Natural killer cell (primary cell): Measurements from ENCODE around the gene OR2F1. TPM values are rescaled to one million over a fixed set of nuclear protein-coding genes. Genes with fewer than 3 reads are reported as not detected.

Source experiments
- ATAC-seq, 3 donors: fragments of 150-1000 bp in 2 of 3; fragments of 200-7000 bp in 1 of 3; cut with Tn5 transposase; 1 replicate in 1 of 3; 2 replicates in 2 of 3; pipeline ENCODE4 v1.10.0; 2021; ENCODE audit warnings: mild to moderate bottlenecking in 2 of 3, moderate library complexity in 2 of 3
- DNase-seq, 2 donors: peaks; one replicate each; pipeline versions ENCODE4 v3.0.0 to v3.0.0-alpha.2; 2013 to 2021; ENCODE audit warnings: mixed read lengths in 1 of 2
- H3K27ac ChIP-seq: one replicate; pipeline ENCODE4 v1.5.1; 2013; ENCODE audit warnings: mild to moderate bottlenecking, low read length
- H3K27me3 ChIP-seq: one replicate; pipeline ENCODE4 v1.6.1; 2013; ENCODE audit warnings: low read length; ENCODE audit not compliant: control insufficient read depth, insufficient read depth
- H3K36me3 ChIP-seq: one replicate; pipeline ENCODE4 v1.6.1; 2013; ENCODE audit warnings: low read length; ENCODE audit not compliant: control insufficient read depth, insufficient read depth
- H3K4me1 ChIP-seq: one replicate; pipeline ENCODE4 v1.6.1; 2013; ENCODE audit warnings: low read length; ENCODE audit not compliant: control insufficient read depth, insufficient read depth
- H3K4me3 ChIP-seq: one replicate; pipeline ENCODE4 v1.5.1; 2013; ENCODE audit warnings: low read length
- H3K9me3 ChIP-seq: one replicate; pipeline ENCODE4 v1.6.1; 2013; ENCODE audit warnings: low read length; ENCODE audit not compliant: control insufficient read depth, insufficient read depth
- H3K27ac Mint-ChIP-seq, 2 donors: one replicate each; pipeline ENCODE4 v1.8.0; 2022; ENCODE audit warnings: mild to moderate bottlenecking in 2 of 2, mixed read lengths in 2 of 2, moderate library complexity in 1 of 2
- H3K27me3 Mint-ChIP-seq, 2 donors: one replicate each; pipeline ENCODE4 v1.8.0; 2022; ENCODE audit warnings: low read depth in 2 of 2, mixed read lengths in 2 of 2
- H3K36me3 Mint-ChIP-seq: one replicate; pipeline ENCODE4 v1.8.0; 2022; ENCODE audit warnings: mixed read lengths
- H3K4me1 Mint-ChIP-seq, 2 donors: one replicate each; pipeline ENCODE4 v1.8.0; 2022; ENCODE audit warnings: mixed read lengths in 2 of 2
- H3K4me3 Mint-ChIP-seq: one replicate; pipeline ENCODE4 v1.8.0; 2022; ENCODE audit warnings: mild to moderate bottlenecking, moderate library complexity, mixed read lengths
- H3K9me3 Mint-ChIP-seq, 2 donors: one replicate each; pipeline ENCODE4 v1.8.0; 2022; ENCODE audit warnings: mixed read lengths in 2 of 2
- CTCF ChIP-seq: fragments of 200-600 bp; IDR thresholded peaks from one replicate; pipeline ENCODE4 v1.8.0; 2022; ENCODE audit warnings: antibody characterized with exemption
- WGBS: methylation state at CpG from one replicate; pipeline ENCODE4 v1.1.7; 2013; ENCODE audit warnings: missing lambda C conversion rate; ENCODE audit not compliant: insufficient coverage; 5-methylcytosine and 5-hydroxymethylcytosine counted together
- intact Hi-C: fragments of 100-400 bp; cut with micrococcal nuclease; formaldehyde crosslinking; loops from one replicate; pipeline ENCODE4 v1.14.2; 2022
- total RNA-seq, 4 donors: library from RNA; stranded (reverse); fragments of 120-200 nt in 1 of 4; gene quantifications; one replicate each; pipeline versions ENCODE4 v1.2.3 to v1.2.4, GENCODE V29; 2013 to 2022

The OR2F1 gene
- total RNA-seq, 3 donors from 2014 or later (not counting 1 experiment from before 2014, with no cell fraction given), result not detected

DNA sequence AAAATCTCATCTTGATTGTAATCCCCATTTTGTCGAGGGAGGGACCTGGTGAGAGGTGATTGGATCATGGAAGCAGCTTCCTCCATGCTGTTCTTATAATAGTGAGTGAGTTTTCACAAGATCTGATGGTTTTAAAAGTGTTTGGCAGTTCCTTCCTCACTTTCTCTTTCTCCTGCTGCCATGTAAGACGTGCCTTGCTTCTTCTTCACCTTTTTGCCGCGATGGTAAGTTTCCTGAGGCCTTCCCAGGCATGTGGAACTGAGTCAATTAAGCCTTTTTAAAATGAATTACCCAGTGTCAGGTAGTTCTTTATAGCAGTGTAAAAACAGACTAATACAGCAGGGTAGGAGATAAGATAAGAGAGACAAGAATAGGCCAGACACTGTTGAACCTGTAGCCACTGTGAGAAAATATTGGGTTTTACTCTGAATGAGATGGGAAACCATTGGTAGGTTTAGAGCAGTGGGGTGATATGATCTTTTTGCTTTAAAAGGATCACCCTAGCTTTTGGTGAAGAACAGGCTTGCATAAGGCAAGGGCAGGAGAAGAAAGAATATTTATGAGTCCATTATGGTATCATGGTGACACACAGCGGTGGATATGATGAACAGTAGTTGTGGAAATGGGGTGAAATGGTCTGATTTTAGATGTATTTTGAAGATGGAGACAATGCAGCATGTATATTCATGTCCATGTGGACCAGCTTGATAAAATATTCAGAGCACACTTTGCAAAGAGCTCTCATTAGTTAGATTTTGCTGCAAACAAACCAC, 57.0 kb downstream of the OR2F1 start:
- Histone ChIP-seq H3K4me3 (no peak overlapping the region), H3K27me3 (no peaks in the 10 kb centered on the region), H3K9me3 (peaks cover 2% of the 10 kb centered on the region), H3K27ac (no peak overlapping the region), H3K4me1 (no peaks in the 10 kb centered on the region), H3K36me3 (no peaks in the 10 kb centered on the region)
- no peak for TF ChIP-seq CTCF
- intact Hi-C loops, result no loop called here
- H3K4me3 Mint-ChIP-seq, result no peak overlapping the region
- H3K27me3 Mint-ChIP-seq, result peaks cover 0 to 4% of the 10 kb centered on the region in 2 donors
- 54% methylated on average over 5 of the region's 5 CpGs for WGBS
- no peak for DNase-seq
- peaks cover 0 to 5% of the 10 kb centered on the region in 2 donors for H3K9me3 Mint-ChIP-seq
- no peak for ATAC-seq
- H3K4me1 Mint-ChIP-seq, result no peaks in the 10 kb centered on the region
- no peaks in the 10 kb centered on the region for H3K36me3 Mint-ChIP-seq
- no peak overlapping the region for H3K27ac Mint-ChIP-seq

Other genes starting within 250 kb of the OR2F1 start
- under 1 TPM; 0.16 to 0.72 (median 0.40) TPM for gene CTAGE6, start 197.1 kb upstream of the OR2F1 start, total RNA-seq
- gene TCAF1, start 52.7 kb upstream of the OR2F1 start, total RNA-seq, result 10 to 100 TPM; 12.7 to 24.5 (median 18.8) TPM
- gene OR2F2, start 19.6 kb upstream of the OR2F1 start, total RNA-seq, result not detected
- gene OR6B1, start 45.5 kb downstream of the OR2F1 start, total RNA-seq, result not detected
- gene OR2A5, start 94.1 kb downstream of the OR2F1 start, total RNA-seq, result not detected
- not detected for gene OR2A25, start 115.0 kb downstream of the OR2F1 start, total RNA-seq
- gene OR2A12, start 131.4 kb downstream of the OR2F1 start, total RNA-seq, result not detected
- not detected for gene OR2A2, start 154.7 kb downstream of the OR2F1 start, total RNA-seq
- gene OR2A14, start 168.3 kb downstream of the OR2F1 start, total RNA-seq, result not detected
- gene CTAGE4, start 228.6 kb downstream of the OR2F1 start, total RNA-seq, result under 1 TPM in 2 of 3 donors, not detected in 1; 0.33 to 0.40 TPM
- 1 to 10 TPM in 2 of 3 donors, under 1 TPM in 1; 0.50 to 2.4 (median 1.2) TPM for gene ARHGEF35, start 241.0 kb downstream of the OR2F1 start, total RNA-seq